Neuronal stem cell (in vitro differentiated cells): ENCODE results near the gene AOPEP.

Source experiments
- DNase-seq: peaks from one replicate; pipeline ENCODE4 v3.0.0-alpha.2; 2013; ENCODE audit warnings: low spot score
- H2AFZ ChIP-seq: one replicate; pipeline ENCODE4 v1.6.1; 2013; ENCODE audit warnings: mild to moderate bottlenecking, low read length, inconsistent platforms
- H2AK5ac ChIP-seq: 2 replicates; pipeline ENCODE4 v1.6.1; 2013; ENCODE audit warnings: low read depth, mild to moderate bottlenecking, inconsistent platforms, low read length, moderate library complexity, mixed read lengths
- H2BK120ac ChIP-seq: 2 replicates; pipeline ENCODE4 v1.6.1; 2013; ENCODE audit warnings: low read depth, mild to moderate bottlenecking, inconsistent platforms, low read length, moderate library complexity, mixed read lengths
- H2BK12ac ChIP-seq: one replicate; pipeline ENCODE4 v1.6.1; 2013; ENCODE audit warnings: low read length, inconsistent platforms
- H2BK15ac ChIP-seq: 2 replicates; pipeline ENCODE4 v1.6.1; 2013; ENCODE audit warnings: mild to moderate bottlenecking, low read length, inconsistent platforms, mixed read lengths
- H2BK5ac ChIP-seq: one replicate; pipeline ENCODE4 v1.6.1; 2013; ENCODE audit warnings: inconsistent platforms, mild to moderate bottlenecking, low read length, moderate library complexity
- H3K14ac ChIP-seq: one replicate; pipeline ENCODE4 v1.6.1; 2013; ENCODE audit warnings: low read length, inconsistent platforms
- H3K18ac ChIP-seq: 2 replicates; pipeline ENCODE4 v1.6.1; 2013; ENCODE audit warnings: low read length, inconsistent platforms
- H3K23ac ChIP-seq: 2 replicates; pipeline ENCODE4 v1.6.1; 2013; ENCODE audit warnings: low read depth, mild to moderate bottlenecking, mixed read lengths, low read length, inconsistent platforms; ENCODE audit not compliant: poor library complexity
- H3K27ac ChIP-seq: replicated peaks from 3 replicates; pipeline ENCODE4 v1.5.1; 2013; ENCODE audit warnings: low read length, inconsistent platforms
- H3K27me3 ChIP-seq, 3 experiments: 2 replicates each; pipeline ENCODE4 v1.6.1; 2013; ENCODE audit warnings: low read length in 3 of 3, mild to moderate bottlenecking in 2 of 3, inconsistent platforms in 1 of 3, low read depth in 1 of 3, mixed read lengths in 1 of 3, moderate library complexity in 1 of 3; ENCODE audit not compliant: control insufficient read depth in 3 of 3, insufficient read depth in 3 of 3
- H3K36me3 ChIP-seq, 2 donors: replicated peaks in 1 of 2; 2 replicates each; pipeline ENCODE4 v1.6.1; 2013; ENCODE audit warnings: low read length in 2 of 2; ENCODE audit not compliant: control insufficient read depth in 2 of 2, insufficient read depth in 2 of 2
- H3K4ac ChIP-seq: 2 replicates; pipeline ENCODE4 v1.6.1; 2013; ENCODE audit warnings: inconsistent platforms, mild to moderate bottlenecking, low read length, moderate library complexity
- H3K4me1 ChIP-seq, 2 donors: 1 replicate in 1 of 2; 2 replicates in 1 of 2; pipeline ENCODE4 v1.6.1; 2013; ENCODE audit warnings: low read length in 2 of 2, low read depth in 1 of 2; ENCODE audit not compliant: control insufficient read depth in 2 of 2, insufficient read depth in 1 of 2
- H3K4me2 ChIP-seq: one replicate; pipeline ENCODE4 v1.6.1; 2013; ENCODE audit warnings: mild to moderate bottlenecking, low read length, inconsistent platforms; ENCODE audit not compliant: insufficient read depth, poor library complexity, severe bottlenecking
- H3K4me3 ChIP-seq, 2 donors: 2 replicates each; pipeline ENCODE4 v1.5.1; 2013; ENCODE audit warnings: low read length in 2 of 2, mild to moderate bottlenecking in 2 of 2, inconsistent platforms in 1 of 2, moderate library complexity in 1 of 2
- H3K79me1 ChIP-seq: one replicate; pipeline ENCODE4 v1.6.1; 2013; ENCODE audit warnings: low read depth, mild to moderate bottlenecking, inconsistent platforms, low read length, moderate library complexity
- H3K9ac ChIP-seq: one replicate; pipeline ENCODE4 v1.6.1; 2013; ENCODE audit warnings: mild to moderate bottlenecking, low read depth, low read length, inconsistent platforms; ENCODE audit not compliant: poor library complexity
- H3K9me3 ChIP-seq, 2 donors: replicated peaks in 1 of 2; 2 replicates each; pipeline versions ENCODE3 to v1.6.1; 2013; ENCODE audit warnings: low read length in 2 of 2, mild to moderate bottlenecking in 2 of 2, inconsistent platforms in 1 of 2, low read depth in 1 of 2, mixed read lengths in 1 of 2, moderate library complexity in 1 of 2; ENCODE audit not compliant: control insufficient read depth in 2 of 2, insufficient read depth in 1 of 2
- H4K8ac ChIP-seq: one replicate; pipeline ENCODE4 v1.6.1; 2013; ENCODE audit warnings: low read depth, mild to moderate bottlenecking, inconsistent platforms, low read length, moderate library complexity
- H4K91ac ChIP-seq: one replicate; pipeline ENCODE4 v1.6.1; 2013; ENCODE audit warnings: low read length, low read depth, mild to moderate bottlenecking, inconsistent platforms; ENCODE audit not compliant: poor library complexity
- whole genome bisulfite sequencing, 2 donors: extraction: QIAGEN DNeasy Blood & Tissue Kit; methylation state at CpG; one replicate each; pipeline ENCODE4 v1.1.7; 2013; ENCODE audit warnings: missing lambda C conversion rate in 2 of 2, mixed read lengths in 1 of 2; ENCODE audit not compliant: insufficient read length in 2 of 2, insufficient replicate concordance in 1 of 2; ENCODE audit errors: extremely low coverage in 2 of 2; 5-methylcytosine and 5-hydroxymethylcytosine counted together

Gene AOPEP

DNA sequence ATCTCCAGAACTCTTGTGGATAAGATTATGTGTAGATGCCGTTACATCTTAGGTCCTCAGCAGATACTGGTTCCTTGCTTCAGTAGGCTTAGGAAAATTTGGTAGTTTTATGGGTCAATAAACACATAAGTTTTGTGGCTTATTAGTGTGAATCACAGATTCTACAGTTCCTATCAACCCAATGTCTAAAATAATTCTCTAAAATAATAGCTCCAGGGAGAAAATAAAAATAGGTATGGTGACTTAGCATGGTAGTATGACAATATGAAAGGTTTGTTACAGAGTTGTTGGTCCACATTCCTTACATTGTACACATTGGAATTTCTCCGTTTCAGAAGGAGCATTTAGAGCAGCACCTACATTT lies 91.7 kb downstream of the AOPEP start:
- H3K23ac ChIP-seq: no peak overlapping the region

DNA sequence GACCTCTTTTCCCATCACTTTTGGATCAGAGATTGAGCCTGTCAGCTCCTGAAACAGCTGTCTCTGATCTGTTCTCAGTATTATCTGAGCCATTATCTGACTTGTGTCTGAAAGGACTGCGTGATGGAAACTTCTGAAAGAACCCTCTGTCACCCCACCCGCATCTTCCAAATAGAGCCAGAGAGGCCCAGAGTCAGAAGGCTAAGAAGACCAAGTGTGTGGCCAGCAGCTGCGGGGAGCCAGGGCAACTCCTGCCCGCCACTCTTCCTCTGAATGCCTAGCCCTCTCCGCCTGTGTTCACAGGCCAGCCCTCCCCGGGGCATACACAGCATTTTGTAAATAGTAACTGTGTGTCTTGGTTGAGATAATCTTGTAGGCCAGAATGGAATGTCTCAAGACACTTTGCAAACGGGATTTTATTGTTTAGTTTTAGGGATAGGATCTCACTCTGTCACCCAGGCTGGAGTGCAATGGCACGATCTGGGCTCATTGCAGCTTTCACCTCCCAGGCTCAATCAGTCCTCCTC lies 92.7 kb downstream of the AOPEP start:
- Histone ChIP-seq H3K9me3 (peaks cover 0 to 3% of the 10 kb centered on the region in 2 donors), H3K79me1 (no peaks in the 10 kb centered on the region), H2AK5ac (no peak overlapping the region), H2BK5ac (no peak overlapping the region), H3K14ac (no peak overlapping the region), H2AFZ (no peak overlapping the region), H4K91ac (no peak overlapping the region), H4K8ac (no peak overlapping the region), H3K23ac (no peak overlapping the region), H3K9ac (no peak overlapping the region), H3K27ac (no peak overlapping the region), H3K4ac (no peak overlapping the region), H3K36me3 (peaks cover 0 to 7% of the 10 kb centered on the region in 2 donors), H3K18ac (peak overlapping the region; percentile 57), H3K4me3 (no peak overlapping the region), H3K4me1 (peaks cover 8 to 12% of the 10 kb centered on the region in 2 donors), H2BK12ac (no peak overlapping the region), H2BK120ac (no peak overlapping the region), H3K27me3 (no peaks in the 10 kb centered on the region), H2BK15ac (no peak overlapping the region), H3K4me2 (no peak overlapping the region)
- no peak for DNase-seq
- no CpG with 5 or more reads among the region's 8 CpGs for WGBS, 2 donors

More for the DNA sequence above, 91.7 kb downstream of the AOPEP start:
- Histone ChIP-seq H2BK120ac (no peak overlapping the region), H3K4me3 (no peak overlapping the region), H3K4me1 (peaks cover 8 to 12% of the 10 kb centered on the region in 2 donors), H3K9me3 (no peaks in the 10 kb centered on the region), H4K91ac (no peak overlapping the region), H2AFZ (no peak overlapping the region), H3K36me3 (peaks cover 0 to 7% of the 10 kb centered on the region in 2 donors), H3K27me3 (no peaks in the 10 kb centered on the region), H3K14ac (no peak overlapping the region), H2BK5ac (no peak overlapping the region), H3K4me2 (no peak overlapping the region), H3K27ac (no peak overlapping the region), H2BK12ac (no peak overlapping the region), H2AK5ac (no peak overlapping the region), H3K4ac (no peak overlapping the region), H4K8ac (no peak overlapping the region), H3K9ac (no peak overlapping the region), H3K79me1 (no peaks in the 10 kb centered on the region), H2BK15ac (no peak overlapping the region), H3K18ac (no peak overlapping the region)
- no CpG with 5 or more reads among the region's 2 CpGs for WGBS, 2 donors
- DNase-seq: no peak

DNA sequence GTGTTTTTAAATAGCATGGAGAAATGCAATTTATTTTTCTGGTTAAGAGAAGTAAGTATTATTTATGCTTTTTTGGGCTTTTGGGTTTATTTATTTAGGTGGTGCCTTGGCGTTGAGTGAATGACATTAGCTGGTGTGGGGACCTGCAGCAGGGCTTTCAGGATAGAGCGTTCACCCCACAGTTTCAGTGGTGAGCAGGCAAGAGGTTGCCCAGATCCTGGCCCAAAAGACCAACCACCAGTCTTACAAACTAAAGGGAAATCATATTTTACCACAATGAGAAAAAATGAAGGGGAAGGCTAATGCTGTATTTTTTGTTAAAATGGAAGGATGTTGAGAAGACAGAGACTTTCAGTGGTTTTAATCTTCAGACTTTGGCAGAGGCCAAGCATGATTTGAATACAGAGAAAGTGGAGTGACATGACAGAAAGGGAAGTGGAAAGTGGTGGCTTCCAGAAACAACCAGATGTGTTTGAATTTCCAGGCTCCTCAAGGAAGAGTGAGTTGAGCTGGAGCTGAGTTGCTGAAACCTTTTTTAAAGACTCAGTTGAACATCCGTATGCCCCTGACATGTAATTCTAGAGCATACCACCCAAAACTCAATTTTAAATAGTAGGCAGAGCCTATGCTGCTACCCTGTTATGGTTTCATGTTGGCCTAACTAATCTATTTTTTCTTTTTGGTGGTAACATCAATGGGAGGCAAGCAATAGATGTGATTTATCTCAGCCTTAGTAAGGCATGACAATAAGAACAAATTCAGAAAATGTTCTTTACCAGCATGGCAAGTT lies 94.8 kb downstream of the AOPEP start:
- H4K8ac ChIP-seq: no peak overlapping the region
- H3K4me1 ChIP-seq: peaks cover 10 to 12% of the 10 kb centered on the region in 2 donors
- WGBS, 2 donors: no CpG with 5 or more reads among the region's 3 CpGs
- no peak overlapping the region for H4K91ac ChIP-seq
- no peaks in the 10 kb centered on the region for H3K79me1 ChIP-seq
- H3K27ac ChIP-seq: no peak overlapping the region
- no peak overlapping the region for H3K23ac ChIP-seq
- no peak overlapping the region for H3K4me3 ChIP-seq
- no peak overlapping the region for H2BK120ac ChIP-seq
- no peaks in the 10 kb centered on the region for H3K27me3 ChIP-seq
- H3K4ac ChIP-seq: no peak overlapping the region
- H3K36me3 ChIP-seq: peaks cover 0 to 10% of the 10 kb centered on the region in 2 donors
- H2BK12ac ChIP-seq: no peak overlapping the region
- H2AFZ ChIP-seq: no peak overlapping the region
- peaks cover 0 to 3% of the 10 kb centered on the region in 2 donors for H3K9me3 ChIP-seq
- H3K18ac ChIP-seq: no peak overlapping the region
- no peak overlapping the region for H2BK5ac ChIP-seq
- no peak for DNase-seq
- H2BK15ac ChIP-seq: no peak overlapping the region
- no peak overlapping the region for H2AK5ac ChIP-seq
- no peak overlapping the region for H3K4me2 ChIP-seq
- no peak overlapping the region for H3K9ac ChIP-seq
- H3K14ac ChIP-seq: no peak overlapping the region

DNA sequence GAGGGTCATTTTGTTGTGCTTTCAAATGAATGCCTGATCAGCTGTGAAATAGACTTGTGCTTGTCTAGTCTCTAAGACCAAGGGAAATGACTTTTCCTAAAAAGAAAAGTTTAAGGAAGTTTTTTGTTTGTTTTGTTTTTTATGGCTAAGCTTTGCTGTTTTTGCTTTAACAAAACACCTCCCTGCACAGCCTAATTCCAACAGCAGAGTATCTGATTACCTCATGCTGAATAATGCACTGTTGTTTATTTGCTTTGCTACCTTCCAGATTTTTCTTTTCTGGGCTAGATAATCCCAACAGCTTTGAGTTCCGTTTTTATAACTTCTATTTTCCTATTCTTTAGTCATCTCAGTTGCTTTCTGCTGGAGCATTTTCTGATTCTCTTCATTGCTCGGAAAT lies 95.8 kb downstream of the AOPEP start:
- Histone ChIP-seq H3K9me3 (peaks cover 0 to 3% of the 10 kb centered on the region in 2 donors), H2BK15ac (no peak overlapping the region), H2BK5ac (no peak overlapping the region), H3K9ac (no peak overlapping the region), H3K14ac (no peak overlapping the region), H4K91ac (no peak overlapping the region), H3K4me3 (no peak overlapping the region), H3K4me2 (no peak overlapping the region), H4K8ac (no peak overlapping the region), H2BK12ac (no peak overlapping the region), H3K4me1 (peaks cover 14% of the 10 kb centered on the region in 2 donors), H2AFZ (peak overlapping the region; percentile 12), H3K23ac (no peak overlapping the region), H2BK120ac (no peak overlapping the region), H3K4ac (no peak overlapping the region), H3K27me3 (no peaks in the 10 kb centered on the region), H3K18ac (no peak overlapping the region), H3K79me1 (no peaks in the 10 kb centered on the region), H3K36me3 (peaks cover 0 to 11% of the 10 kb centered on the region in 2 donors), H3K27ac (no peak overlapping the region), H2AK5ac (no peak overlapping the region)
- DNase-seq: no peak
- WGBS, 2 donors: no CpG with 5 or more reads among the region's 2 CpGs
